C4-2B (cell line): ENCODE measurements around the gene PPP1R18.
A peak's percentile ranks its signal among the peaks of the same experiment; 100 is the strongest.

Source experiments
- H3K27ac ChIP-seq: fragments of 450-650 bp; 2 replicates; pipeline ENCODE4 v1.5.1; 2017
- ZFX ChIP-seq: fragments of 450-650 bp; IDR thresholded peaks from 2 replicates; pipeline ENCODE4 v1.6.1; 2017
- TF ChIP-seq, protein P1 (sequence below): fragments of 450-650 bp; conservative IDR thresholded peaks from 2 replicates; pipeline ENCODE4 v1.5.1; 2017; ENCODE audit warnings: mild to moderate bottlenecking

PPP1R18 gene

DNA sequence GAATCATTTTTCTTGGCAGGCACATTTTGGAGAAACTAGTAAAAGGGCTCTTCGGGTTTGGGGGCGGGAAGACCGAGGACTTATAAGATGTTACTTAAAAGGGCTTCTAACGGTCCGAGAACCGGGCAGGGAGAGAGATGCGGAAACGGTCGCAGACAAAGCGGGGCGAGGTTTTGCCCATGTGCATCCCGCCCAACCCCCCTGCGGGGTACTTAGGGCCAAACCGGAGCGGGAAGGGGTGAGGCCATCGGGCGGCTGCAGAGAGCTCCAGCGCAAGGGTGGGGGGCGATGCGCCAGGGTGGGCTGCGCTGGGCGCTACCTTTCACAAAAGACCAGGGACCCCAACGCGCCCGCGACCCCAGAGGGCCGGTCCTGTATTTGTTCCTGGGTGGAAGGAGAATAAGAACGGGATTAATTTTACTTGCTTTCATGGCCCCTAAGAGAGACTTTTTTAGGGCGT lies 34.3 kb upstream of the PPP1R18 start:
- TF ChIP-seq ZFX = no peak
- TF ChIP-seq, protein P1, sequence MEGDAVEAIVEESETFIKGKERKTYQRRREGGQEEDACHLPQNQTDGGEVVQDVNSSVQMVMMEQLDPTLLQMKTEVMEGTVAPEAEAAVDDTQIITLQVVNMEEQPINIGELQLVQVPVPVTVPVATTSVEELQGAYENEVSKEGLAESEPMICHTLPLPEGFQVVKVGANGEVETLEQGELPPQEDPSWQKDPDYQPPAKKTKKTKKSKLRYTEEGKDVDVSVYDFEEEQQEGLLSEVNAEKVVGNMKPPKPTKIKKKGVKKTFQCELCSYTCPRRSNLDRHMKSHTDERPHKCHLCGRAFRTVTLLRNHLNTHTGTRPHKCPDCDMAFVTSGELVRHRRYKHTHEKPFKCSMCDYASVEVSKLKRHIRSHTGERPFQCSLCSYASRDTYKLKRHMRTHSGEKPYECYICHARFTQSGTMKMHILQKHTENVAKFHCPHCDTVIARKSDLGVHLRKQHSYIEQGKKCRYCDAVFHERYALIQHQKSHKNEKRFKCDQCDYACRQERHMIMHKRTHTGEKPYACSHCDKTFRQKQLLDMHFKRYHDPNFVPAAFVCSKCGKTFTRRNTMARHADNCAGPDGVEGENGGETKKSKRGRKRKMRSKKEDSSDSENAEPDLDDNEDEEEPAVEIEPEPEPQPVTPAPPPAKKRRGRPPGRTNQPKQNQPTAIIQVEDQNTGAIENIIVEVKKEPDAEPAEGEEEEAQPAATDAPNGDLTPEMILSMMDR = no peak

GRCh38 chr6:30719791-30720737 lies 33.6 kb upstream of the PPP1R18 start, which contains the start of gene TUBB:
Gene TUBB (plus strand): TSS chr6:30720352. CDS start chr6:30720507, 155 bp downstream.
- peak within 1 kb of the TSS; percentile 93 for H3K27ac ChIP-seq
- TF ChIP-seq, protein P1 = no peak
- no peak for TF ChIP-seq ZFX

More for the DNA sequence above, 34.3 kb upstream of the PPP1R18 start:
- peak overlapping the region; percentile 93 for H3K27ac ChIP-seq

DNA sequence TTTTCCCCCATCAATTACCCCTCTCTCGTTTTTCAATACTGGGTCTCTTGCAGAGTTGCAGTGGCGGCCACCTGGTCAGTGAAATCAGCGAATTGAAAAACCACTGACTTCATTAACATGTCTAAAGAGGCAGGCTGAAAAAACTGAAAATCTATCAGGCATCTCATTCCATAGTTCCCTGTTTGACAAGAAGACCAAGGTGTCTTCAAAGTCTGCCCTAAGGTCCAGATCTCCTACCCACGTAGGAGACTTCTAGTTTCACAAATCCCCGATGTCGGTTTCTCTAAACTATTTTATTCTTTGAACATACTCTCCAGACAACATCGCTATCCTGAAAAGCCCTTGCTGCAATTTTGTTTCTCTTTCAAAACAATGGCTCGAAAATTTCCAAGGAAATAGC lies 32.9 kb upstream of the PPP1R18 start:
- no peak for TF ChIP-seq ZFX
- TF ChIP-seq, protein P1 = no peak
- peak overlapping the region; percentile 93 for H3K27ac ChIP-seq

DNA sequence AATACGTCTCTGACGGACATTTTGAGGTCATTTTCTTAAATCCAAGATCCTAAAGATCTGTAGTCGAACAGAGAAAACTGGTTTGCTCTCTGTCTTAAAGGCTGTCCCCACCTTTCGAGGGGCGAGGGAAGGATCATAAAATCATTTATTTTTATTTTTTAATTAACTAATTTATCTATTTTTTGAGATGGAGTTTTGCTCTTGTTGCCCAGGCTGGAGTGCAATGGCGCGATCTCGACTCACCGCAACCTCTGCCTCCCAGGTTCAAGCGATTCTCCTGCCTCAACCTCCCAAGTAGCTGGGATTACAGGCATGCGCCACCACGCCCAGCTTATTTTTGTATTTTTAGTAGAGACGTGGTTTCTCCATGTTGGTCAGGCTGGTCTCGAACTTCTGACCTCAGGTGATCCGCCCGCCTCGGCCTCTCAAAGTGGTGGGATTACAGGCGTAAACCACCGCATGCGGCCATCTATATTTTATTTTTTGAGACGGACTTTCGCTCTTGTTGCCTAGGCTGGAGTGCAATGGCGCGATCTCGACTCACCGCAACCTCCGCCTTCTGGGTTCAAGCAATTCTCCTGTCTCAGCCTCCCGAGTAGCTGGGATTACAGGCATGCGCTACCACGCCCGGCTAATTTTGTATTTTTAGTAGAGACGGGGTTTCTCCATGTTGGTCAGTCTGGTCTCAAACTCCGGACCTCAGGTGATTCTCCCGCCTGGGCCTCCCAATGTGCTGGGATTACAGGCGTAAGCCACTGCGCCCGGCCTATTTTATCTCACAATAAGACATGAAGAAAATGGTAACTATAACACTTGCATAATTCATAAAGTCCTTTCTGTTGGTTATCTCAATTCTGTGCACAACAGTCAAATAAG lies 31.6 kb upstream of the PPP1R18 start:
- peak overlapping the region; percentile 93 for H3K27ac ChIP-seq

DNA sequence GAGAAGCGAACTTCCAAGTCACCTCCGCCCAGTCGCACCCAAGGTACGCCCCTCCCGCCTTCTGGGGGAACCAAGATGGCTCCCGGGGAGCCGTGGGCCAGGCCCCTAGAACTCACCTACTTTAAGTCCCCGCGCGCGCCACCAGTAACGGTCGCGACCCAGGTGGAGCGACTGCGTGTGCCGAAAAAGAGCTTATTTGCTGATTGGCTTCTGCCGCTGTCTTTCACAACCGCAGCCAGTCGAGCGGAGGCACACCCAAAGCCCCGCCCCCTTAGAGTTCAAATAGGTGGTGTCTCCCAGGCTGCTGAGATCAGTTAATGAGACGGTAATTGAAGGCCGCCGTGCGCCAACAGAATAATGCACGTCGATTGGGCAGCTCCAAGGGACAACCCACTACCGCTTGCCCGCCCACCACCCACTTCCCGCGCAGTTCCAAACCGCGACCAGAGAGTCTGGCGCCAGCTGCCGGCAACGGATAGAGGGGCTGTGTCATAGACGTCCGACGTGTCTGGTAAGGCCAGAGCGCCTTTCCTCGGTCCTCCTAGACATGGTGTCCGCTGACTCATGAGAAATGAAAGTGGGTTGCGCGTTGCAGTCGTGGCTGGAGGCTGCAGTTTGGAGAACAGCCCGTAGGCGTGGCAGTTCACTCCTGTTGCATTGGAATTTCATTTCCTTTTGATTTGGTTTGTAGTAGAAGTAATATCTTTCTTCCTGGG lies 30.8 kb upstream of the PPP1R18 start, which contains the start of gene MDC1:
MDC1 (minus strand) TSS at position 153 of the 716 bp plus-strand sequence. CDS start 2,106 bp downstream, outside the sequence.
- no peak for TF ChIP-seq ZFX
- TF ChIP-seq, protein P1 = no peak
- peak within 1 kb of the TSS; percentile 93 for H3K27ac ChIP-seq

DNA sequence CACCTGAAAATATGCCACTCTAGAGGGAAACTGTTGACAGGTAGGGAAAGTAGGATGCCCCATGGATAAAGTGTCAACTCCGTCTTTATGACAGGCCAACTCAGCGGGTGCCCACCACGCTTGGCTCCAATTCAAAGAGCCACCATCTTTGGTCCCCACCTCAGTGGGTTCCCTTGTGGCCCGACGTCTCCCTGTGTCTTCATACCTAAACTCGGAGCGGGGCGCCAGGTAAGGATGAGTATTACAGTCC lies 30.4 kb upstream of the PPP1R18 start:
- TF ChIP-seq, protein P1 = no peak
- TF ChIP-seq ZFX = no peak
- peak overlapping the region; percentile 93 for H3K27ac ChIP-seq

- TF ChIP-seq ZFX = no peak
- TF ChIP-seq, protein P1 = no peak
- H3K27ac ChIP-seq = no peak overlapping the region
Measured at GRCh38 chr6:30714263-30714662, 27.8 kb upstream of the PPP1R18 start.
